ENCODE data around the gene NUP133.

NUP133 gene

DNA sequence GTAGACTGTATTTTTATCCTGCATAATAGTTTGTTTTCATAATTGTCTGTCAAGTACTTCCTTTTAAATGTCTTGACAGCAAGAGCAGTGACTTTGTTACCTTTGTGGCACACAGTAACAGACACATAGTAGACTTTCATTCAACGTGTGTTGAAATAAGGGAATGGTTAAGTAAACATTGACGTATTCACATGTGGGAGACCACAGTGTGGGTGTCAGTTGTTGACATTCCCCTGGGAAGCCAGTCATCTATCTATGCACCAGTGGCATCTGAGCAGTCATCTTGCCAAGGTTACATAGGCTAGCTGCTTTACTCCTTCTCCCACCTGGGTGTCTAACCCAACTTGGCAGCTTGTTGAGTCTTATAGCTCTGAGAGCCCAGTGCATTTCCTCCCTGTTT lies 1.4 kb upstream of the NUP133 start:
- peaks cover 55% of the 10 kb centered on the region for H3K4me1 ChIP-seq (ENCODE audit: control insufficient read depth, low read length)
- peaks cover 4% of the 10 kb centered on the region; the same call in 1 of the 2 replicates for H4K20me1 ChIP-seq (ENCODE audit: control insufficient read depth, insufficient read depth, low read depth, low read length)
- H3K4me3 ChIP-seq (ENCODE audit: low read length), result no peak overlapping the region
- H3K27me3 ChIP-seq (ENCODE audit: control insufficient read depth, low read length), result no peaks in the 10 kb centered on the region
- no peak overlapping the region for H3K27ac ChIP-seq (ENCODE audit: low read depth, low read length)
- H3F3A ChIP-seq (ENCODE audit: control insufficient read depth, insufficient read depth), result no peaks in the 10 kb centered on the region; the same call in 1 of the 2 replicates
- H3K79me2 ChIP-seq (ENCODE audit: control insufficient read depth, low read length), result peaks cover 34% of the 10 kb centered on the region
- no peak overlapping the region for H3K4me2 ChIP-seq (ENCODE audit: low read length)
- H3K9me3 ChIP-seq (ENCODE audit: control insufficient read depth, insufficient read depth, low read length), result no peaks in the 10 kb centered on the region
- no peak for TF ChIP-seq EZH2phosphoT487 (IDR thresholded peaks at IDR 0.05; ENCODE audit: borderline replicate concordance, low read length)
- TF ChIP-seq, protein P1, sequence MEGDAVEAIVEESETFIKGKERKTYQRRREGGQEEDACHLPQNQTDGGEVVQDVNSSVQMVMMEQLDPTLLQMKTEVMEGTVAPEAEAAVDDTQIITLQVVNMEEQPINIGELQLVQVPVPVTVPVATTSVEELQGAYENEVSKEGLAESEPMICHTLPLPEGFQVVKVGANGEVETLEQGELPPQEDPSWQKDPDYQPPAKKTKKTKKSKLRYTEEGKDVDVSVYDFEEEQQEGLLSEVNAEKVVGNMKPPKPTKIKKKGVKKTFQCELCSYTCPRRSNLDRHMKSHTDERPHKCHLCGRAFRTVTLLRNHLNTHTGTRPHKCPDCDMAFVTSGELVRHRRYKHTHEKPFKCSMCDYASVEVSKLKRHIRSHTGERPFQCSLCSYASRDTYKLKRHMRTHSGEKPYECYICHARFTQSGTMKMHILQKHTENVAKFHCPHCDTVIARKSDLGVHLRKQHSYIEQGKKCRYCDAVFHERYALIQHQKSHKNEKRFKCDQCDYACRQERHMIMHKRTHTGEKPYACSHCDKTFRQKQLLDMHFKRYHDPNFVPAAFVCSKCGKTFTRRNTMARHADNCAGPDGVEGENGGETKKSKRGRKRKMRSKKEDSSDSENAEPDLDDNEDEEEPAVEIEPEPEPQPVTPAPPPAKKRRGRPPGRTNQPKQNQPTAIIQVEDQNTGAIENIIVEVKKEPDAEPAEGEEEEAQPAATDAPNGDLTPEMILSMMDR (IDR thresholded peaks at IDR 0.05; ENCODE audit: low read depth, low read length, poor library complexity, severe bottlenecking), result no peak
- H3K36me3 ChIP-seq (ENCODE audit: control insufficient read depth, low read length), result peaks cover 14% of the 10 kb centered on the region
- H3K9me2 ChIP-seq (replicated peaks; ENCODE audit: control insufficient read depth, low read length), result no peaks in the 10 kb centered on the region

DNA sequence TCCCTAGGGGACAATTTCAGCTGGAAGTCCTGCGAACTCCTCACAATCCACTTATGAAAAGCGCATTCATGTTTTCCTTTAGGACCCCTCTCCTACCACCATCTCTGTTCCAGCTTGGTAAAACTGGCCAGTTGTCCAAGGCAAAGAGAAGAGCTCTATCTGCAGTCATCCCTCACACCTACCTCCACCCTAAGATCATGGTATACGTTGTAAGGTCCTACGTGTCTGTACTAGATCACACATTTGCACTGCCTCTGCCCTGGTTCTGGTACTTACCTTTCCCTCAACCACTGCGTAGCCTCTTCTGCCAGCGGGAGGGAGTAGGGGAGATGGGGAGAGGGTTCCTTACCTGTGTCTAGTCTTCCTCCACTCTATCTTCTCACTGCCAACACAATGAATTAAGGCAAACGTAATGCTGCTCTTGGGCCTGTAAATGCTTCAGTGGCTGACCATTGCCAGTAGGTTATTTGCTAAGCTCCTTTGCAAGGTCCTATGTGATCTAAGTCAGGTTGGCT lies 739 bp upstream of the NUP133 start:
- H3F3A ChIP-seq (ENCODE audit: control insufficient read depth, insufficient read depth), result no peaks in the 10 kb centered on the region; the same call in 1 of the 2 replicates
- peak overlapping the region; percentile 20; the same call in 1 of the 2 replicates for H3K27ac ChIP-seq (ENCODE audit: low read depth, low read length)
- H3K4me3 ChIP-seq (ENCODE audit: low read length), result peak overlapping the region; percentile 96
- no peaks in the 10 kb centered on the region for H3K9me3 ChIP-seq (ENCODE audit: control insufficient read depth, insufficient read depth, low read length)
- H3K79me2 ChIP-seq (ENCODE audit: control insufficient read depth, low read length), result peaks cover 41% of the 10 kb centered on the region
- TF ChIP-seq, protein P1 (IDR thresholded peaks at IDR 0.05; ENCODE audit: low read depth, low read length, poor library complexity, severe bottlenecking), result no peak
- no peak for TF ChIP-seq EZH2phosphoT487 (IDR thresholded peaks at IDR 0.05; ENCODE audit: borderline replicate concordance, low read length)
- peaks cover 4% of the 10 kb centered on the region; the same call in 1 of the 2 replicates for H4K20me1 ChIP-seq (ENCODE audit: control insufficient read depth, insufficient read depth, low read depth, low read length)
- H3K4me1 ChIP-seq (ENCODE audit: control insufficient read depth, low read length), result peaks cover 50% of the 10 kb centered on the region
- peaks cover 20% of the 10 kb centered on the region for H3K36me3 ChIP-seq (ENCODE audit: control insufficient read depth, low read length)
- H3K27me3 ChIP-seq (ENCODE audit: control insufficient read depth, low read length), result no peaks in the 10 kb centered on the region
- peak overlapping the region; percentile 97 for H3K4me2 ChIP-seq (ENCODE audit: low read length)
- no peaks in the 10 kb centered on the region for H3K9me2 ChIP-seq (replicated peaks; ENCODE audit: control insufficient read depth, low read length)

DNA sequence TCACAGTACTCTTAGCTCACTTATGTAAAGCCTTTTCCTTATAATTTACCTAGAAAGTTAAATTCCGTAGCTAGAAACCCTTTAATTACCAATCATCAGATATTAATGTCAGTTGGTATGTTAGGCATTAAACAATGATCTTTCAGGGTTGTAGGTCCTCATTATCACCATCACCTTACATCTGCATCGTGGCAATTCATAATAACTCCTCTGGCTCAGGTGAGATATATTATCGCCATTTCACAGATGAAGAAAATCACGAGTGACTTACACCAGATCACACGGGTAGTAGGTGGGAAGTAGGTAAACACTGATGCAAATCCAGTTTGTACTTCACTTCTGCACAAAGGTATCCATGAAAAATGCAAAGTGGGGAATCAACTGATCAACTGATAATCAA lies 639 bp downstream of the NUP133 start:
- Histone ChIP-seq H3K36me3 (ENCODE audit: control insufficient read depth, low read length) (peaks cover 25% of the 10 kb centered on the region), H3K27ac (ENCODE audit: low read depth, low read length) (peak overlapping the region; percentile 44), H3K4me2 (ENCODE audit: low read length) (peak overlapping the region; percentile 97), H3K4me3 (ENCODE audit: low read length) (peak overlapping the region; percentile 96), H4K20me1 (ENCODE audit: control insufficient read depth, insufficient read depth, low read depth, low read length) (peaks cover 4% of the 10 kb centered on the region; the same call in 1 of the 2 replicates), H3K27me3 (ENCODE audit: control insufficient read depth, low read length) (no peaks in the 10 kb centered on the region), H3F3A (ENCODE audit: control insufficient read depth, insufficient read depth) (no peaks in the 10 kb centered on the region; the same call in 1 of the 2 replicates), H3K9me2 (replicated peaks; ENCODE audit: control insufficient read depth, low read length) (no peaks in the 10 kb centered on the region), H3K9me3 (ENCODE audit: control insufficient read depth, insufficient read depth, low read length) (no peaks in the 10 kb centered on the region), H3K4me1 (ENCODE audit: control insufficient read depth, low read length) (peaks cover 41% of the 10 kb centered on the region), H3K79me2 (ENCODE audit: control insufficient read depth, low read length) (peaks cover 49% of the 10 kb centered on the region)
- TF ChIP-seq, protein P1 (IDR thresholded peaks at IDR 0.05; ENCODE audit: low read depth, low read length, poor library complexity, severe bottlenecking), result no peak
- no peak for TF ChIP-seq EZH2phosphoT487 (IDR thresholded peaks at IDR 0.05; ENCODE audit: borderline replicate concordance, low read length)

Data from DOHH2 (cell line).